ENCODE data around the gene TMEM72. TPM values are rescaled to one million over a fixed set of nuclear protein-coding genes. Genes with fewer than 3 reads are reported as not detected.

Gene TMEM72
- polyA plus RNA-seq, 1 experiment, result not detected

- ChIA-PET POLR2A (no interaction called here), CTCF (interaction anchor here (8.1 kb wide), 1 partner anchor 29 kb away, joined by 87 read pairs; no protein-coding TSS in a partner anchor)
- TF ChIP-seq, protein P1, sequence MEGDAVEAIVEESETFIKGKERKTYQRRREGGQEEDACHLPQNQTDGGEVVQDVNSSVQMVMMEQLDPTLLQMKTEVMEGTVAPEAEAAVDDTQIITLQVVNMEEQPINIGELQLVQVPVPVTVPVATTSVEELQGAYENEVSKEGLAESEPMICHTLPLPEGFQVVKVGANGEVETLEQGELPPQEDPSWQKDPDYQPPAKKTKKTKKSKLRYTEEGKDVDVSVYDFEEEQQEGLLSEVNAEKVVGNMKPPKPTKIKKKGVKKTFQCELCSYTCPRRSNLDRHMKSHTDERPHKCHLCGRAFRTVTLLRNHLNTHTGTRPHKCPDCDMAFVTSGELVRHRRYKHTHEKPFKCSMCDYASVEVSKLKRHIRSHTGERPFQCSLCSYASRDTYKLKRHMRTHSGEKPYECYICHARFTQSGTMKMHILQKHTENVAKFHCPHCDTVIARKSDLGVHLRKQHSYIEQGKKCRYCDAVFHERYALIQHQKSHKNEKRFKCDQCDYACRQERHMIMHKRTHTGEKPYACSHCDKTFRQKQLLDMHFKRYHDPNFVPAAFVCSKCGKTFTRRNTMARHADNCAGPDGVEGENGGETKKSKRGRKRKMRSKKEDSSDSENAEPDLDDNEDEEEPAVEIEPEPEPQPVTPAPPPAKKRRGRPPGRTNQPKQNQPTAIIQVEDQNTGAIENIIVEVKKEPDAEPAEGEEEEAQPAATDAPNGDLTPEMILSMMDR (IDR thresholded peaks at IDR 0.05; ENCODE audit: insufficient read depth, low read depth, low read length), result no peak
- DNase-seq (ENCODE audit: low read depth), result no peak
- Histone ChIP-seq H3K27me3 (ENCODE audit: control insufficient read depth, insufficient read depth, low read length) (no peaks in the 10 kb centered on the region), H3K4me3 (ENCODE audit: low read depth, low read length) (no peak overlapping the region), H3K36me3 (ENCODE audit: control insufficient read depth, insufficient read depth, low read length) (no peaks in the 10 kb centered on the region)
Observed at GRCh38 chr10:44936314-44936975, 25.3 kb downstream of the TMEM72 start.

DNA sequence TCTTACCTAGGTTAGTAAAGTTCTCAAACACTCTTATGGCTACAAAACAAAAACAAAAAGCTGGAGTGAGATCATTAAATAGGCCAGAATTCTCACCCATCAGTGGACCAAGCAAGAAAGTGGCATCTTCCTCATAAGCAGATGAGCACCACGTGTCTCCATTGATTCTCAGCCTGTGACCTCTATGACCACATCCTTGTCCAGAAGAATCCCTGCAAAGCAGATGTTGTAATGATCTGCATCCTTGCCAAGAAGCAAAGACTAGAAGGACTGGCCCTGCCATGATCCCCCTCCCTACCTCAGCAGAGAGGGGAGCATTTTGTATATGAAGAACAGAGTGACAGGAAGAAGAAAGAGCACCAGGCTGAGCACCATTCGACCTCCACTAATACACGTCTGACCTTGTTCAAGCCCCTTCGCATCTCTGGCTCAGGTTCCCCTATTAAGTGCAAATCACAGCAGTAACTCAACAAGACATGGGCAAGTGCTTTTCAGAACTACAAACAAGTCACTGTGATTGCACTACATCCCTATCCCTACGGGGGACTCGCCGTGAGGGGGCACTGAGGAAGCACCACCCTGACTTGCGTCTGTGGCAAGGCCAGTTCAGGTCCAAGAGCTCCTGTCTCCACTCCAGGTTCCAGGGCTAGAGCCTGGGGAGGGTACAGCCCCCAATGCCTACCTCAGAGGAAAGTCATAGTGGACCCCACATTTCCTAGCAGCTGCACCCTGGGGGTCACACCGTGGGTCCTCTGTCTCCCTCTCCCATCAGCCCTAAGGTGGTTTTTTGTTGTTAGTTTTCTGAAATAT is 26.3 kb downstream of the TMEM72 start:
- ChIA-PET CTCF (interaction anchor here (1.2 to 8.1 kb wide), 2 partner anchors 15 to 28 kb away, joined by 3 to 87 read pairs; no protein-coding TSS in a partner anchor), POLR2A (no interaction called here)
- H3K27me3 ChIP-seq (ENCODE audit: control insufficient read depth, insufficient read depth, low read length), result no peaks in the 10 kb centered on the region
- TF ChIP-seq, protein P1 (IDR thresholded peaks at IDR 0.05; ENCODE audit: insufficient read depth, low read depth, low read length), result no peak
- no peak for DNase-seq (ENCODE audit: low read depth)
- H3K4me3 ChIP-seq (ENCODE audit: low read depth, low read length), result no peak overlapping the region
- H3K36me3 ChIP-seq (ENCODE audit: control insufficient read depth, insufficient read depth, low read length), result no peaks in the 10 kb centered on the region

DNA sequence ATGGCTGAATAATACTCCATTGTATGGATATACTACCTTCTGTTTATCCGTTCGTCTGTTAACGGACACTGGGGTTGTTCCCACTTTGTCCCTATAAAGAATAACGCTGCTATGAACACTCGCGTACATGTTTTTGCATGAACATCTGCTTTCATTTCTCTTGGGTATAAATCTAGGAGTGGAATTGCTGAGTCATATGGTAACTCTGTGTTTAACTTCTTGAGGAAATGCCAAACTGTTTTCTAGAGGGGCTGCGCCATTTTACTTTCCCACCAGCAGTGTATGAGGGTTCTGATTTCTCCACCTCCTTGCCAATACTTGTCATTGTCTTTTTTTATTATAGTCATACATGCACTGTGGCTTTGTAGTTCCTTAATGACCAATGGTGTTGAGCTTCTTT is 27.8 kb downstream of the TMEM72 start:
- H3K36me3 ChIP-seq (ENCODE audit: control insufficient read depth, insufficient read depth, low read length), result no peaks in the 10 kb centered on the region
- H3K27me3 ChIP-seq (ENCODE audit: control insufficient read depth, insufficient read depth, low read length), result no peaks in the 10 kb centered on the region
- ChIA-PET CTCF (no interaction called here), POLR2A (no interaction called here)
- TF ChIP-seq, protein P1 (IDR thresholded peaks at IDR 0.05; ENCODE audit: insufficient read depth, low read depth, low read length), result no peak
- no peak for DNase-seq (ENCODE audit: low read depth)
- H3K4me3 ChIP-seq (ENCODE audit: low read depth, low read length), result no peak overlapping the region

DNA sequence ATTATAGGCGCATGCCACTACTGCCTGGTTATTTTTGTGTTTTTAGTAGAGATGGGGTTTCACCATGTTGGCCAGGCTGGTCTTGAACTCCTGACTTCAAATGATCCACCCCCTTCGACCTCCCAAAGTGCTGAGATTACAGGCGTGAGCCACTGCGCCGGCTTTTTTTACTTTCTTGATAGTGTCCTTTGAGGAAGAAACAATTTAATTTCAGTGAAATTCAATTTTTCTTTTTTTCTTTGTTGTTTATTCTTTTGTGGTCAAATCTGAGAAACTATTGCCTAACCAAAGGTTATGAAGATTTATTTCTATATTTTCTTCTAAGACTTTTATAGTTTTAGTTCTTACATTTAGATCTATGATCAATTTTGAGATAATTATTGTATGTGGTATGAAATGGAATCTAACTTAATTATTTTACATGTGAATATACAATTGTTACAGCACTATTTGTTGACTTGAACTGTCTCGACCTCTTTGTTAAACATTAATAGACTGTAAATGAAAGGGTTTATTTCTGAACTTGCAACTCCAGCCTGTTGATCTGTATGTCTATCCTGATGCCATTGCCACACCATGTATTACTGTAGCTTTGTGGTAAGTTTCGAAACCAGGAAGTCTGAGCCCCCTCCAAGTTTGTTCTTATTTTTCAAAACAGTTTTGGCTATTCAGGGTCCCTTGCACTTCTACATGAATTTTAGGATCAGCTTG is 28.7 kb downstream of the TMEM72 start:
- Histone ChIP-seq H3K36me3 (ENCODE audit: control insufficient read depth, insufficient read depth, low read length) (no peaks in the 10 kb centered on the region), H3K4me3 (ENCODE audit: low read depth, low read length) (no peak overlapping the region), H3K27me3 (ENCODE audit: control insufficient read depth, insufficient read depth, low read length) (no peaks in the 10 kb centered on the region)
- no peak for DNase-seq (ENCODE audit: low read depth)
- POLR2A ChIA-PET, result no interaction called here
- TF ChIP-seq, protein P1 (IDR thresholded peaks at IDR 0.05; ENCODE audit: insufficient read depth, low read depth, low read length), result no peak
- CTCF ChIA-PET, result interaction anchor here (0.7 to 1.0 kb wide), 2 partner anchors 23 to 36 kb away, joined by 3 to 4 read pairs; no protein-coding TSS in a partner anchor

GRCh38 chr10:44944354-44944753 is 33.2 kb downstream of the TMEM72 start:
- CTCF ChIA-PET, result interaction anchor here (0.6 to 5.3 kb wide), 4 partner anchors 11 to 1258 kb away, joined by 3 to 24 read pairs (median 8); no protein-coding TSS in a partner anchor
- POLR2A ChIA-PET, result no interaction called here
- no peak for DNase-seq (ENCODE audit: low read depth)
- Histone ChIP-seq H3K4me3 (ENCODE audit: low read depth, low read length) (no peak overlapping the region), H3K36me3 (ENCODE audit: control insufficient read depth, insufficient read depth, low read length) (no peaks in the 10 kb centered on the region), H3K27me3 (ENCODE audit: control insufficient read depth, insufficient read depth, low read length) (no peaks in the 10 kb centered on the region)
- TF ChIP-seq, protein P1 (IDR thresholded peaks at IDR 0.05; ENCODE audit: insufficient read depth, low read depth, low read length), result no peak

All from BJ (cell line).